Frontal cortex (tissue), 4 donors: ENCODE measurements around the gene AGPAT2. TPM values are rescaled to one million over a fixed set of nuclear protein-coding genes. Genes with fewer than 3 reads are reported as not detected.
A peak's percentile ranks its signal among the peaks of the same experiment; 100 is the strongest.

ENCODE experiments used
- DNase-seq, 2 donors: peaks; one replicate each; pipeline ENCODE4 v3.0.0; 2012; ENCODE audit warnings: low spot score in 2 of 2
- FAIRE-seq: peaks from 2 replicates; lab custom pipeline; 2012; peaks lifted over from hg19 to GRCh38; lab: Jason Lieb, UNC
- total RNA-seq: library from RNA; depleted of rRNA; stranded (reverse); fragments of >200 nt; gene quantifications from one replicate; pipeline ENCODE4 v1.2.3, GENCODE V29; 2014
- donor health status: control.
- donor health status: control.
- donor health status: control.

The AGPAT2 gene
- total RNA-seq = 1.2 TPM

- FAIRE-seq = no peak
- peak; percentile 80 to 87 for DNase-seq
Measured at GRCh38 chr9:136686794-136687711, at the start of gene AGPAT2. TSS of gene AGPAT2 (minus strand) at chr9:136687457. CDS start at chr9:136687357, 100 bp downstream.

- DNase-seq = no peak
Measured at GRCh38 chr9:136735812-136736480, 48.7 kb upstream of the AGPAT2 start.

GRCh38 chr9:136734837-136735496 is 47.7 kb upstream of the AGPAT2 start:
- FAIRE-seq (no peak), DNase-seq (no peak)

More at GRCh38 chr9:136735812-136736480, 48.7 kb upstream of the AGPAT2 start:
- FAIRE-seq = no peak

- FAIRE-seq = no peak
- no peak for DNase-seq
Measured at GRCh38 chr9:136733611-136734010, 46.4 kb upstream of the AGPAT2 start.

- FAIRE-seq = no peak
Measured at GRCh38 chr9:136732444-136733178, 45.4 kb upstream of the AGPAT2 start.

GRCh38 chr9:136729926-136730325 is 42.7 kb upstream of the AGPAT2 start:
- FAIRE-seq (no peak), DNase-seq (no peak)

More at GRCh38 chr9:136732444-136733178, 45.4 kb upstream of the AGPAT2 start:
- DNase-seq = no peak

- DNase-seq (no peak), FAIRE-seq (no peak)
Measured at GRCh38 chr9:136729144-136729543, 41.9 kb upstream of the AGPAT2 start.

GRCh38 chr9:136728548-136729123 is 41.4 kb upstream of the AGPAT2 start:
- DNase-seq (no peak), FAIRE-seq (no peak)

GRCh38 chr9:136728080-136728547 is 40.9 kb upstream of the AGPAT2 start:
- no peak for FAIRE-seq
- DNase-seq = peak; percentile 98 to 99

GRCh38 chr9:136726631-136727191 is 39.5 kb upstream of the AGPAT2 start:
- DNase-seq = no peak
- FAIRE-seq = no peak

- DNase-seq (no peak), FAIRE-seq (no peak)
Measured at GRCh38 chr9:136726118-136726517, 38.9 kb upstream of the AGPAT2 start.

- DNase-seq (no peak), FAIRE-seq (no peak)
Measured at GRCh38 chr9:136725612-136726011, 38.4 kb upstream of the AGPAT2 start.

GRCh38 chr9:136724772-136725171 is 37.5 kb upstream of the AGPAT2 start:
- FAIRE-seq (no peak), DNase-seq (no peak)

GRCh38 chr9:136723989-136724388 is 36.7 kb upstream of the AGPAT2 start:
- DNase-seq = no peak
- no peak for FAIRE-seq

- no peak for DNase-seq
- FAIRE-seq = no peak
Measured at GRCh38 chr9:136723362-136723976, 36.2 kb upstream of the AGPAT2 start.

- DNase-seq (peak in 1 of 2 donors; percentile 43), FAIRE-seq (no peak)
Measured at GRCh38 chr9:136722969-136723356, 35.7 kb upstream of the AGPAT2 start.

GRCh38 chr9:136722093-136722968 is 35.1 kb upstream of the AGPAT2 start:
- peak in 1 of 2 donors; percentile 43 for DNase-seq
- FAIRE-seq = no peak
